Measurements from ENCODE around the gene ADGRE2.
"Not testable (repeated sequence)": the region's sequence is repeated elsewhere in the genome, so short reads cannot be mapped to it uniquely, and the experiment has no call there.

DNA sequence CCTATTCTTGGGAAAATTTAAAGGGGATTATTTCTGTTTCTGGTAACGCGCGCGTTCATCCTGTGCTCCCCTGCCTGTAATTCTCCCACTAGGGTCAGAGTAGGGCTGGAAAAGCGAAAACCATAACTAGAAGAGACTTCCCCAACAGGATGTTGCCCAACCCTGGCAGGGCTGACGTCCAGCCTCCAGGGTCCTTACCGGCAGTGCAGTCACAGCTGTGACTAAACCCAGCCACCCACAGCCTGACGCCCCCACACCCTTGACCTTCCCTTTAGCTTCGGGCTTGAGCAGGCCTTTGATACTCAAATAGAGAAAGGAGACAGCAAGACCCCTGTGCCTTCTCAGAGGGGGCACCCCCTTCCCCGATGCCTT is 6.4 kb upstream of the ADGRE2 start:
- TF ChIP-seq, protein P1, sequence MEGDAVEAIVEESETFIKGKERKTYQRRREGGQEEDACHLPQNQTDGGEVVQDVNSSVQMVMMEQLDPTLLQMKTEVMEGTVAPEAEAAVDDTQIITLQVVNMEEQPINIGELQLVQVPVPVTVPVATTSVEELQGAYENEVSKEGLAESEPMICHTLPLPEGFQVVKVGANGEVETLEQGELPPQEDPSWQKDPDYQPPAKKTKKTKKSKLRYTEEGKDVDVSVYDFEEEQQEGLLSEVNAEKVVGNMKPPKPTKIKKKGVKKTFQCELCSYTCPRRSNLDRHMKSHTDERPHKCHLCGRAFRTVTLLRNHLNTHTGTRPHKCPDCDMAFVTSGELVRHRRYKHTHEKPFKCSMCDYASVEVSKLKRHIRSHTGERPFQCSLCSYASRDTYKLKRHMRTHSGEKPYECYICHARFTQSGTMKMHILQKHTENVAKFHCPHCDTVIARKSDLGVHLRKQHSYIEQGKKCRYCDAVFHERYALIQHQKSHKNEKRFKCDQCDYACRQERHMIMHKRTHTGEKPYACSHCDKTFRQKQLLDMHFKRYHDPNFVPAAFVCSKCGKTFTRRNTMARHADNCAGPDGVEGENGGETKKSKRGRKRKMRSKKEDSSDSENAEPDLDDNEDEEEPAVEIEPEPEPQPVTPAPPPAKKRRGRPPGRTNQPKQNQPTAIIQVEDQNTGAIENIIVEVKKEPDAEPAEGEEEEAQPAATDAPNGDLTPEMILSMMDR (conservative IDR thresholded peaks at IDR 0.05; ENCODE audit: low read length), result not testable (repeated sequence)
- not testable (repeated sequence) for TF ChIP-seq EZH2phosphoT487 (IDR thresholded peaks at IDR 0.05; ENCODE audit: borderline replicate concordance, low read depth, low read length)

Measured in OCI-LY7 (cell line).